ENCODE data around the gene FAM24A. TPM values are rescaled to one million over a fixed set of nuclear protein-coding genes. Genes with fewer than 3 reads are reported as not detected.

Gene FAM24A
- total and polyA plus RNA-seq, 2 donors = not detected

DNA sequence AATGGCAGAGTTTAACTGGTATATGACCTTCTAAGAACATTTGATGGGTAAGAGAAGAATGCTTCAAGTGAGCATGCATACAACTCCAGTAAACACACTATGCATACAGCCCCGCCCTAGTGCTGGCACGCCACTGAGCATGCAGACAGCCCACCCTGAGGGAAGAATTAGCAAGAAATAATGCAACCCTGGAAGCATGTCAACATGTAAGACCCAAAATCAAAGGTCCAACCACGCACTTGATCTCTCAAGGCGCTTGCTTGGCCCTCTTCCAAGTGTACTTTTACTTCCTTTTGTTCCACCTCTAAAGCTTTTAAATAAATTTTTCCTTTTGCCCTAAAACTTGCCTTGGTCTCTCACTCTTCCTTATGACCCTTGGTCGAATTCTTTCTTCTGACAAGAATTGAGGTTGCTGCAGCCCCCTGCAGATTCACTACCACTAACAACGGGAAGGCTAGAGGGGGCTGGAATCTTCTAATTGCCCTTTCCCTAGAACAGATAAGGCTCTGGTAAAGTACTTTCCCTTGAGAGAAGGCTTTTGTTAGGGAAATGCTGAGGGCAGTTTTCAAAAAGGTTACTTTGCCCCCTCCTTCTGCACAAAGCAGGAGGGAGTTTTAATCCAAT, 34.5 kb upstream of the FAM24A start:
- DNase-seq (ENCODE audit: low read depth in 6 of 9, low spot score in 9 of 9) = no peak
- peaks cover 0 to 4% of the 10 kb centered on the region in 2 donors for H3K9me3 ChIP-seq (ENCODE audit: control insufficient read depth in 2 of 2, insufficient read depth in 1 of 2, low read length in 1 of 2)
- H3K27me3 ChIP-seq (ENCODE audit: control insufficient read depth in 2 of 2, insufficient read depth in 1 of 2, low read length in 1 of 2) = peaks cover 0 to 13% of the 10 kb centered on the region in 2 donors
- H3K4me1 ChIP-seq (ENCODE audit: control insufficient read depth in 2 of 2, insufficient read depth in 2 of 2, low read length in 2 of 2) = peaks cover 7 to 9% of the 10 kb centered on the region in 2 donors
- no peaks in the 10 kb centered on the region for H3K36me3 ChIP-seq (ENCODE audit: control insufficient read depth in 2 of 2, insufficient read depth in 2 of 2, low read length in 1 of 2)
- 73% methylated on average over 6 of the region's 6 CpGs for WGBS
- no peak overlapping the region for H3K27ac ChIP-seq (ENCODE audit: low read depth in 1 of 2, low read length in 1 of 2)
- no peak overlapping the region for H3K4me3 ChIP-seq (ENCODE audit: low read length in 2 of 2)

DNA sequence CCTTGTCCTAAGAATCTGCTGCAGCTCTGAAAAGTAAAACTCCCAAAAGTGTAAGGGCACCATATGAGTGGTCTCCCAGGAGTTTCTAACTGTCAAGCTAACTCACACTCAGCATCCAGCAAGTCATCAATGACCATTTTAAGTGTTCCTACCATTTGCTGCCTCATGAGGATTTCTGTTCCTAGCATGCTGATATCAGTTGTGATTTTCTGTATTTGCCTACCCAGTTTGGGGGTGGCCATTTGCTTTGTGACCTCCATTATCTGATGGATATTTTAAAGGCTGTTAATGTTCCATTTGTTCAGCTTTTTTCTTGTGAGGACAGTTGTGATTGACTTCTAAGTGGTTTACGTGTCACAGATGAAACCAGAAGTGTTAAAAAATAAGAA, 33.9 kb upstream of the FAM24A start:
- WGBS = 96% methylated on average over 1 of the region's 1 CpG
- DNase-seq (ENCODE audit: low read depth in 6 of 9, low spot score in 9 of 9) = no peak
- Histone ChIP-seq H3K27me3 (ENCODE audit: control insufficient read depth in 2 of 2, insufficient read depth in 1 of 2, low read length in 1 of 2) (peaks cover 0 to 13% of the 10 kb centered on the region in 2 donors), H3K27ac (ENCODE audit: low read depth in 1 of 2, low read length in 1 of 2) (no peak overlapping the region), H3K4me3 (ENCODE audit: low read length in 2 of 2) (no peak overlapping the region), H3K36me3 (ENCODE audit: control insufficient read depth in 2 of 2, insufficient read depth in 2 of 2, low read length in 1 of 2) (no peaks in the 10 kb centered on the region), H3K4me1 (ENCODE audit: control insufficient read depth in 2 of 2, insufficient read depth in 2 of 2, low read length in 2 of 2) (peaks cover 7 to 9% of the 10 kb centered on the region in 2 donors), H3K9me3 (ENCODE audit: control insufficient read depth in 2 of 2, insufficient read depth in 1 of 2, low read length in 1 of 2) (peaks cover 0 to 4% of the 10 kb centered on the region in 2 donors)

DNA sequence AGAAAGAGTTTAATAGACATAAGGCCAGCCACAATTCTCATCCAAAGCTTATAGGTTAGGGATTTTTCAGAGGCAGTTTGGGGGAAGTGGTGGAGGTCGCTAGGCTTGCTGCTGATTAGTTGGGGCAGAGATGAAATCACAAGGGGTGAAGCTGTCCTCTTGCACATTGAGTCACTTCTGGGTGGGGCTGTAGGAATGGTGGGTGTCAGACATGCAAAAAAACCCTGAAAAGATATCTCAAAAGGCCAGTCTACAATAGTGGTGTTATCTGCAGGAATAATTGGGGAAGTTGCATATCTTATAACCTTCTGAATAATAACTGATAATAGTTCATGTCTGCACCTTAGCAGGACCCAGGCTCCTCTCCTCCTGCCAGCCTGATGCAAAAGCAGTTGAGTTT, 33.1 kb upstream of the FAM24A start:
- WGBS = 87% methylated on average over 1 of the region's 1 CpG
- peaks cover 7 to 9% of the 10 kb centered on the region in 2 donors for H3K4me1 ChIP-seq (ENCODE audit: control insufficient read depth in 2 of 2, insufficient read depth in 2 of 2, low read length in 2 of 2)
- H3K36me3 ChIP-seq (ENCODE audit: control insufficient read depth in 2 of 2, insufficient read depth in 2 of 2, low read length in 1 of 2) = no peaks in the 10 kb centered on the region
- H3K9me3 ChIP-seq (ENCODE audit: control insufficient read depth in 2 of 2, insufficient read depth in 1 of 2, low read length in 1 of 2) = peaks cover 0 to 4% of the 10 kb centered on the region in 2 donors
- peaks cover 0 to 13% of the 10 kb centered on the region in 2 donors for H3K27me3 ChIP-seq (ENCODE audit: control insufficient read depth in 2 of 2, insufficient read depth in 1 of 2, low read length in 1 of 2)
- no peak for DNase-seq (ENCODE audit: low read depth in 6 of 9, low spot score in 9 of 9)
- no peak overlapping the region for H3K27ac ChIP-seq (ENCODE audit: low read depth in 1 of 2, low read length in 1 of 2)
- H3K4me3 ChIP-seq (ENCODE audit: low read length in 2 of 2) = no peak overlapping the region

- Histone ChIP-seq H3K36me3 (ENCODE audit: control insufficient read depth in 2 of 2, insufficient read depth in 2 of 2, low read length in 1 of 2) (no peaks in the 10 kb centered on the region), H3K27me3 (ENCODE audit: control insufficient read depth in 2 of 2, insufficient read depth in 1 of 2, low read length in 1 of 2) (peaks cover 0 to 13% of the 10 kb centered on the region in 2 donors), H3K9me3 (ENCODE audit: control insufficient read depth in 2 of 2, insufficient read depth in 1 of 2, low read length in 1 of 2) (peaks cover 0 to 4% of the 10 kb centered on the region in 2 donors), H3K27ac (ENCODE audit: low read depth in 1 of 2, low read length in 1 of 2) (peak overlapping the region in 1 of 2 donors; percentile 50), H3K4me3 (ENCODE audit: low read length in 2 of 2) (peak overlapping the region; percentile 62 to 63), H3K4me1 (ENCODE audit: control insufficient read depth in 2 of 2, insufficient read depth in 2 of 2, low read length in 2 of 2) (peaks cover 7 to 9% of the 10 kb centered on the region in 2 donors)
- 64% methylated on average over 14 of the region's 14 CpGs for WGBS
- DNase-seq (ENCODE audit: low read depth in 6 of 9, low spot score in 9 of 9) = peak in 4 of 9 donors; percentile 8 to 26 (median 16)
Observed at GRCh38 chr10:122878799-122879338, 31.5 kb upstream of the FAM24A start.

DNA sequence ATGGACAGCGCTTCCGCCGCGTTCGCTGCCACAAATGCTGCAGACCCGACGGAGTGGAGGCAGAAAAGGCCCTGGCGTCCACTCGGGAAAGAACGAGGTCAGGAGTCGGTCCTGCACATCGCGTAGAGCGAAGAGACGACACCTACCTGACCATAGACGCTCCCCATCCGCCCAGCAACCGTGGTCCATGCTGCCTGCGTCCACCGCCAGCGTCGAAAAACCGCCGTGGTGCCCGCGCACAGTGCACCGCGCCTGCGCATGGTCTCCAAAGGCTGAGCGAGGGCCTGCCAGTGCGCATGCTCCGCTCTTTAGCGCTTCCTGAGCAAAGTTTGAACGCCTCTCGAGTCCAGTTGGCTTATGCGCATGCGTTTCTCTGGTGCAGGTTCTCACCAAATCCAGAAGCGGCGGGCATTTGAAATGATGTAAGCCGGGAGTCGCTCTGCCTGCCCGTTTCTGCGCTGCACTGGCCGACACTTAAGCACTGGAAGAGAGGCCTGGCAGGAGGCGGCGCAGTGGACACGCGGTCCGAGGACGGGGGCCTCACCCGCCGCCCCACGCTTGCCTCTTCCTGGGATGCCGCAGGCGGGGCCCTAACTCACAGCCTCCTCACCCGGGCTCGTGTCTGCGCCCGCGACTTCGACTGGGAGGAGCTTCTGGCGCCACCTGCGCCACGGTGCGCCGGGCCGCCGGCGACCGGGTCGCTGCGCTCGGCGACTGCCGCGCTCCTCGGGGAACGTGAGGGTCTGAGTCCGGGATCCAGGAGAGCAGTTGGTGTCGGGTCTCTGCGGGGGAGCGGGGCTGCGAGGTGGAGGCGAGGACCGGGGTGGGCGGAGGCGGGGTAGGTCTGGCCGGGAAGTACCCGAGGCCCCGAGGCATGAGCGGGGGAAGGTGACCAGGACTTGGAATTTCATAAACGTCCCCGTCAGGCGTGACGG, 30.8 kb upstream of the FAM24A start, which contains the start of gene FAM24B:
Gene FAM24B (minus strand): TSS at position 243 of the 935 bp plus-strand sequence. CDS start 29,066 bp downstream, outside the sequence.
- Histone ChIP-seq H3K9me3 (ENCODE audit: control insufficient read depth in 2 of 2, insufficient read depth in 1 of 2, low read length in 1 of 2) (peaks cover 0 to 4% of the 10 kb centered on the region in 2 donors), H3K27ac (ENCODE audit: low read depth in 1 of 2, low read length in 1 of 2) (peak within 1 kb of the TSS; percentile 54 to 65), H3K27me3 (ENCODE audit: control insufficient read depth in 2 of 2, insufficient read depth in 1 of 2, low read length in 1 of 2) (peaks cover 0 to 13% of the 10 kb centered on the region in 2 donors), H3K36me3 (ENCODE audit: control insufficient read depth in 2 of 2, insufficient read depth in 2 of 2, low read length in 1 of 2) (no peaks in the 10 kb centered on the region), H3K4me1 (ENCODE audit: control insufficient read depth in 2 of 2, insufficient read depth in 2 of 2, low read length in 2 of 2) (peaks cover 7 to 9% of the 10 kb centered on the region in 2 donors), H3K4me3 (ENCODE audit: low read length in 2 of 2) (peak within 1 kb of the TSS; percentile 62 to 63)
- peak; percentile 89 to 97 (median 95) for DNase-seq (ENCODE audit: low read depth in 6 of 9, low spot score in 9 of 9)
- WGBS = 8% methylated on average over 95 of the region's 95 CpGs

- Histone ChIP-seq H3K36me3 (ENCODE audit: control insufficient read depth in 2 of 2, insufficient read depth in 2 of 2, low read length in 1 of 2) (no peaks in the 10 kb centered on the region), H3K4me3 (ENCODE audit: low read length in 2 of 2) (no peak overlapping the region), H3K27me3 (ENCODE audit: control insufficient read depth in 2 of 2, insufficient read depth in 1 of 2, low read length in 1 of 2) (peaks cover 0 to 13% of the 10 kb centered on the region in 2 donors), H3K27ac (ENCODE audit: low read depth in 1 of 2, low read length in 1 of 2) (no peak overlapping the region), H3K9me3 (ENCODE audit: control insufficient read depth in 2 of 2, insufficient read depth in 1 of 2, low read length in 1 of 2) (peaks cover 0 to 4% of the 10 kb centered on the region in 2 donors), H3K4me1 (ENCODE audit: control insufficient read depth in 2 of 2, insufficient read depth in 2 of 2, low read length in 2 of 2) (peaks cover 7 to 9% of the 10 kb centered on the region in 2 donors)
- DNase-seq (ENCODE audit: low read depth in 6 of 9, low spot score in 9 of 9) = no peak
Observed at GRCh38 chr10:122882766-122883165, 27.6 kb upstream of the FAM24A start.

DNA sequence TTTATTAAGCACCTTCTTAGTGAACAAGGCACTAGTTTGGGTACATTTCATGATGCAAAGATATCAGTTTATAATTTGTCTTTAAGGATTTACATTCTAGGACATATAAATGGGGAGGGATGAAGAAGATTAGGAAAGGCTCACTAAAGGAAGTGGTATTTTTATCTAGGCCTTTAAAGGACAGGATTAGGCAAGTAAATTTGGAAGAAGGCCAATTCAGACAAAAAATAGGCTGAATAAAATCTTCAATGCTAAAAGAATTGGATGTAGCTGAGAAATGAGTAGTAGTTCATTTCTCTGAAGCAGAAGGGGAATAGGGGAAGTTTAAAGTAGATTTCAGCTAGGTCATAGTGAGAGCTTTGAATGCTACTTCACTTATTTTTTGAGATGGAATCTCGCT, 26.2 kb upstream of the FAM24A start:
- 98% methylated on average over 1 of the region's 1 CpG for WGBS
- Histone ChIP-seq H3K4me1 (ENCODE audit: control insufficient read depth in 2 of 2, insufficient read depth in 2 of 2, low read length in 2 of 2) (peaks cover 6 to 7% of the 10 kb centered on the region in 2 donors), H3K9me3 (ENCODE audit: control insufficient read depth in 2 of 2, insufficient read depth in 1 of 2, low read length in 1 of 2) (peaks cover 0 to 3% of the 10 kb centered on the region in 2 donors), H3K36me3 (ENCODE audit: control insufficient read depth in 2 of 2, insufficient read depth in 2 of 2, low read length in 1 of 2) (no peaks in the 10 kb centered on the region), H3K27me3 (ENCODE audit: control insufficient read depth in 2 of 2, insufficient read depth in 1 of 2, low read length in 1 of 2) (peaks cover 0 to 10% of the 10 kb centered on the region in 2 donors), H3K27ac (ENCODE audit: low read depth in 1 of 2, low read length in 1 of 2) (no peak overlapping the region), H3K4me3 (ENCODE audit: low read length in 2 of 2) (no peak overlapping the region)
- no peak for DNase-seq (ENCODE audit: low read depth in 6 of 9, low spot score in 9 of 9)

GRCh38 chr10:122894261-122894944, 16.0 kb upstream of the FAM24A start:
- no peaks in the 10 kb centered on the region for H3K36me3 ChIP-seq (ENCODE audit: control insufficient read depth in 2 of 2, insufficient read depth in 2 of 2, low read length in 1 of 2)
- H3K4me3 ChIP-seq (ENCODE audit: low read length in 2 of 2) = no peak overlapping the region
- H3K9me3 ChIP-seq (ENCODE audit: control insufficient read depth in 2 of 2, insufficient read depth in 1 of 2, low read length in 1 of 2) = no peaks in the 10 kb centered on the region
- H3K27me3 ChIP-seq (ENCODE audit: control insufficient read depth in 2 of 2, insufficient read depth in 1 of 2, low read length in 1 of 2) = no peaks in the 10 kb centered on the region
- no peak for DNase-seq (ENCODE audit: low read depth in 6 of 9, low spot score in 9 of 9)
- no peaks in the 10 kb centered on the region for H3K4me1 ChIP-seq (ENCODE audit: control insufficient read depth in 2 of 2, insufficient read depth in 2 of 2, low read length in 2 of 2)
- 95% methylated on average over 5 of the region's 5 CpGs for WGBS
- H3K27ac ChIP-seq (ENCODE audit: low read depth in 1 of 2, low read length in 1 of 2) = no peak overlapping the region
